ENCODE measurements around the gene UMODL1.

Gene UMODL1

DNA sequence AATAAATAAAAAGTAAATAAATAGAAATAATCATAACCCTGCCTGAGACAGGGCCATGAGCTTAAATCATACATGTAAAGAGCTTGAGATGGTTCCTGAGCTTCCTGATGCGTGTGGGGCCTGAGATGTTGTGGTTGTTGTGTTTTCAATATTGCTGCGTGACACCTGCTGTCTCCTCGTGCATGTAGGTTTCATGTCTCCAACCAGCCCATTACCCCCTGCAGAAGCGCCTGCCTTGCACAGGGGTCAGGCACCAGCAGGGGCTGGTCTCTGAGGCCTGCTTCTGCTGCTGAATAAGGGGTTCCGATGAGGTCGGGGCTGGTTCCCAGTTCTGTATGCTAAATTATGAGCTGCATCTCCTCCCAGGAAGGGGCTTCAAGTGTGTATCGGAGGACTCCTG, 15.9 kb downstream of the UMODL1 start:
- TF ChIP-seq CTCF (IDR thresholded peaks at IDR 0.05): no peak

DNA sequence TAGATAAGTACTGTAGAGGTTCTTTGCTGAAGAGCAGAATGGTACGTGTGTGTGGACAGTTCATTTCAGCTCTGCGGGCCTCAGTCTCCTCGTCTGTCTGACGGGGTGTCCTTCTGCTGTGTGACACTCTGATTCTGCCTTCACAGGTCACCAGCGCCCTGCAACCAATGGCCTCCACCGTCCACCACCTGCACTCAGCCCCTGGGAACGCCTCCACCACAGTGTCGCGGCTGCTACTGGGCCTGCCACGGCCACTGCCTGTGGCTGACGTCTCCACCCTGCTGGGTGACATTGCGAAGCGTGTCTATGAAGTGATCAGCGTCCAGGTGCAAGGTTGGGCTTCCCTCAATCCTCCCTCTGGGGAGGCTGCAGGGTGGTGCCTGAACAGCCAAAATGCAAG, 17.0 kb downstream of the UMODL1 start:
- TF ChIP-seq CTCF (IDR thresholded peaks at IDR 0.05): no peak

DNA sequence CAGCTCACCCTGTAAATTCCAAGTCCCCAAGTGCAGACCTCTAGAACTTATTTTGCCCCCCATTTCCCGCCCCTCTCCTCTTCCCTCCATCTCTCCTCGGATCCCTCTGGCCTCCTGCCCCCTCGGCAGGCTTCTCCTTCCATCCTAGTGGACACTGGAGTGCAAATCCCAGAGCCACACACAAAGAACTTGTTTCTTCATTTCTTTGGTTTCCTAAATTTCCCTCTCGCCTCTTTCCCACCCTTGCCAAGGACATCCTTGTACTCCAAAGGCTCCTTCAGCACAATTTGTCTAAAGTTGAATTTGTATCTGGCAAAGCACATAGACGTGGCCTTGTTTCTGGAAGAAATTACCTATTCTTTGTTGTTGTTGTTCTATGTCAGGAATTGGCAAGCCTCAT, 17.5 kb downstream of the UMODL1 start:
- no peak for TF ChIP-seq CTCF (IDR thresholded peaks at IDR 0.05)

DNA sequence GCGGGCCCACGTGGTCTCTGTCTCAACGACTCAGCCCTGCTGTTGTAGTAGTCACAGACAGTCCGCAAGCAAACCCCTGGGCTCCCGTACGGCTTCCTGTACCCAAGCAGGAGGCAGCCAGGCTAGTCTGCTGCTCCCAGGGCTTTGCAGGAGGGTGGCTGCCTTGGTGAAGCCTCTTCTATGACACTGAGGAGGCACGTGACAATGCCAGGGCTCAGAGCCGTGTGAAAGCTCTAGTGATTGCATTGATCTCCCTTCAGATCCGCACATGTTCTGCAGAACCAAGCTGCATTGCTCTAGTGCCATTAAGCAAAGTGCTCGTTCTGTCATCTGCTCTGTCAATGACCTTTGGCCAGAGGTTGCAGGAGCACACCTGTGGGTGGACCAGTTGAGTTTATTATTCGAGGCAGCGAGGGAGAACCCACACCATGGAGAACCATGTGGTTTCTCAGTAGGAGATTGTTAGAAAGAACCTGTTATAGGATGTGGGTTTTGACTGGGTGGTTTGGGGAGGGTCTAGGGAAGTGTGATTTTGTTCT, 18.0 kb downstream of the UMODL1 start:
- TF ChIP-seq CTCF (IDR thresholded peaks at IDR 0.05): no peak

- no peak for TF ChIP-seq CTCF (IDR thresholded peaks at IDR 0.05)
Measured at GRCh38 chr21:42089665-42090310, 18.7 kb downstream of the UMODL1 start.

- no peak for TF ChIP-seq CTCF (IDR thresholded peaks at IDR 0.05)
Measured at GRCh38 chr21:42091899-42092508, 20.9 kb downstream of the UMODL1 start.

DNA sequence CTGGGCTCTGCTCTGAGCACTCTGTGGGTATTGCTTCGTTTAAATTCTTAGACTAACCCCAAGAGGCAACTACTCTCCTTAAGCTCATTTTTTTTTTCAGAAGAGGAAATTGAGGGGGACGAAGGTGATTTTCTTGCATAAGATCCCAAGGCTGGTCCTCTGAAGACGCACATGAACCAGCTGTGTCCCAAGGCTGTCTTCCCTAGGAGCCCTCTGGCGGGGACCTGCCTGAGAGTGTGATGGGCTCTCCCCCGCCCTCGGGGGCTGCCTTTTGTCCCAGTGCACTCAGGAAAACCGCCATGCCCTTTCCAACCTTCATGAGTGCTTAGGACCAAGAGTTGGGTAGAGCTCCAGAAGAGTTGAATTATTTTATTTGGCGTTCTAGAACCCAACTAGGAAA, 21.7 kb downstream of the UMODL1 start:
- no peak for TF ChIP-seq CTCF (IDR thresholded peaks at IDR 0.05)

All from LNCAP (cell line).